Endothelial cell of umbilical vein (primary cell): Measurements from ENCODE around the gene LRP1. TPM values are rescaled to one million over a fixed set of nuclear protein-coding genes. Genes with fewer than 3 reads are reported as not detected.

Source experiments
- BruUV-seq: library from RNA; stranded (reverse); fragments of 400-500 nt; replicated peaks from 2 replicates; lab custom pipeline; 2021; lab: Mats Ljungman, UMichigan
- CTCF ChIA-PET: fragments of 300-600, 350-600 bp; sonication (Branson Sonifier 250); formaldehyde crosslinking; loops from one replicate; lab custom pipeline; 2021; ENCODE audit warnings: antibody characterized with exemption, inconsistent platforms; lab: Charles Lee
- POLR2A ChIA-PET: fragments of 300-600, 350-600 bp; sonication (Branson Sonifier 250); formaldehyde crosslinking; loops from one replicate; lab custom pipeline; 2021; ENCODE audit warnings: antibody characterized with exemption, inconsistent platforms; lab: Charles Lee
- DNase-seq: peaks from one replicate; pipeline ENCODE4 v3.0.0-alpha.2; 2011; ENCODE audit warnings: low read depth, low spot score
- FAIRE-seq: peaks from 2 replicates; lab custom pipeline; 2011; peaks lifted over from hg19 to GRCh38; lab: Jason Lieb, UNC
- H2AFZ ChIP-seq: 2 replicates; pipeline ENCODE4 v1.6.0; 2012; ENCODE audit warnings: low read depth, low read length, control low read depth, inconsistent platforms
- H3K27ac ChIP-seq: 2 replicates; pipeline ENCODE4 v1.5.1; 2011; ENCODE audit warnings: low read depth, mild to moderate bottlenecking, control low read depth, low read length, moderate library complexity; ENCODE audit not compliant: insufficient read depth
- H3K27me3 ChIP-seq, 2 experiments: 2 replicates each; pipeline versions ENCODE4 v1.6.0 to v1.6.1; 2011; ENCODE audit warnings: low read length in 2 of 2, mixed read lengths in 1 of 2; ENCODE audit not compliant: control insufficient read depth in 2 of 2, insufficient read depth in 2 of 2
- H3K36me3 ChIP-seq, 2 experiments: 2 replicates in 1 of 2; 3 replicates in 1 of 2; pipeline ENCODE4 v1.5.1; 2011; ENCODE audit warnings: low read length in 2 of 2, mild to moderate bottlenecking in 1 of 2, moderate library complexity in 1 of 2; ENCODE audit not compliant: control insufficient read depth in 2 of 2, insufficient read depth in 2 of 2; ENCODE audit errors: extremely low read depth in 1 of 2
- H3K4me1 ChIP-seq: 3 replicates; pipeline ENCODE4 v1.5.1; 2011; ENCODE audit warnings: mild to moderate bottlenecking, low read length; ENCODE audit not compliant: control insufficient read depth, insufficient read depth; ENCODE audit errors: extremely low read depth
- H3K4me2 ChIP-seq: 2 replicates; pipeline ENCODE4 v1.6.1; 2011; ENCODE audit warnings: low read length, control low read depth, mixed read lengths; ENCODE audit not compliant: insufficient read depth
- H3K4me3 ChIP-seq, 3 experiments: fragments of 200-600 bp in 1 of 3; sonication (generic), shearing (Covaris generic) in 1 of 3; replicated peaks in 1 of 3; 2 replicates each; pipeline ENCODE4 v1.5.1; 2011 to 2016; ENCODE audit warnings: control low read depth in 3 of 3, low read length in 3 of 3, mild to moderate bottlenecking in 2 of 3, inconsistent platforms in 1 of 3, low read depth in 1 of 3, moderate library complexity in 1 of 3; ENCODE audit not compliant: insufficient read depth in 1 of 3
- H3K79me2 ChIP-seq: 2 replicates; pipeline ENCODE4 v1.6.0; 2012; ENCODE audit warnings: low read length, inconsistent platforms; ENCODE audit not compliant: control insufficient read depth, insufficient read depth
- H3K9ac ChIP-seq: replicated peaks from 2 replicates; pipeline ENCODE3; 2011; ENCODE audit warnings: low read length, control low read depth; ENCODE audit not compliant: insufficient read depth; ENCODE audit errors: extremely low read depth
- H3K9me1 ChIP-seq: replicated peaks from 3 replicates; pipeline ENCODE4 v1.6.0; 2011; ENCODE audit warnings: mild to moderate bottlenecking, low read length; ENCODE audit not compliant: control insufficient read depth, insufficient read depth; ENCODE audit errors: extremely low read depth
- H3K9me3 ChIP-seq: replicated peaks from 2 replicates; pipeline ENCODE4 v1.5.1; 2012; ENCODE audit warnings: low read length, inconsistent platforms; ENCODE audit not compliant: control insufficient read depth, insufficient read depth
- H4K20me1 ChIP-seq: replicated peaks from 2 replicates; pipeline ENCODE3; 2011; ENCODE audit warnings: mild to moderate bottlenecking, low read length; ENCODE audit not compliant: control insufficient read depth, insufficient read depth; ENCODE audit errors: extremely low read depth
- CTCF ChIP-seq, 2 donors: IDR thresholded peaks; 1 replicate in 1 of 2; 2 replicates in 1 of 2; pipeline ENCODE4 v1.5.1; 2011; ENCODE audit warnings: low read length in 2 of 2, mild to moderate bottlenecking in 2 of 2, moderate library complexity in 2 of 2, control low read depth in 1 of 2, inconsistent platforms in 1 of 2, low read depth in 1 of 2; ENCODE audit not compliant: insufficient read depth in 1 of 2; ENCODE audit errors: extremely low read depth in 1 of 2
- EZH2 ChIP-seq: IDR thresholded peaks from 2 replicates; pipeline ENCODE4 v1.6.1; 2012; ENCODE audit warnings: borderline replicate concordance, low read depth, mild to moderate bottlenecking, moderate library complexity, low read length, inconsistent platforms; ENCODE audit not compliant: severe bottlenecking
- FOS ChIP-seq: IDR thresholded peaks from 2 replicates; pipeline ENCODE4 v1.6.1; 2011; ENCODE audit warnings: mild to moderate bottlenecking, low read length, moderate library complexity, borderline replicate concordance; ENCODE audit not compliant: insufficient read depth
- GATA2 ChIP-seq: IDR thresholded peaks from 2 replicates; pipeline ENCODE4 v1.7.0; 2011; ENCODE audit warnings: low read depth, mild to moderate bottlenecking, moderate library complexity, mixed read lengths, low read length; ENCODE audit not compliant: insufficient read length, insufficient read depth
- JUN ChIP-seq: IDR thresholded peaks from 2 replicates; pipeline ENCODE4 v1.6.1; 2011; ENCODE audit warnings: borderline replicate concordance, low read depth; ENCODE audit not compliant: insufficient read length, insufficient read depth
- MYC ChIP-seq: IDR thresholded peaks from one replicate; pipeline ENCODE4 v1.6.1; 2011; ENCODE audit warnings: mild to moderate bottlenecking, low read depth, low read length
- POLR2A ChIP-seq: IDR thresholded peaks from 2 replicates; pipeline ENCODE4 v1.6.1; 2012; ENCODE audit warnings: low read depth, mild to moderate bottlenecking, control low read depth, low read length
- POLR2AphosphoS5 ChIP-seq: IDR thresholded peaks from 2 replicates; pipeline ENCODE4 v1.6.1; 2012; ENCODE audit warnings: low read depth, mild to moderate bottlenecking, control low read depth, low read length, moderate library complexity; ENCODE audit not compliant: insufficient read depth
- dilution Hi-C: fragments of 300-500 bp; cut with MboI; formaldehyde crosslinking; loops from one replicate; pipeline ENCODE4 v1.15.0; 2019; ENCODE audit warnings: low sequenced_read_pairs; ENCODE audit not compliant: extremely low pct_ligation_motif_present
- intact Hi-C: fragments of 100-400 bp; cut with micrococcal nuclease; formaldehyde crosslinking; loops from one replicate; pipeline ENCODE4 v1.10.0; 2022
- polyA plus RNA-seq, 4 experiments: library from polyadenylated mRNA; depleted of rRNA in 3 of 4; stranded (reverse) in 3 of 4; unstranded in 1 of 4; fragments of >200 nt; gene quantifications; 2 replicates each; pipeline versions ENCODE4 v1.2.1 to v1.2.3, GENCODE V29; 2011 to 2012; ENCODE audit warnings: missing spikeins in 1 of 4
- total RNA-seq: library from RNA; stranded (reverse); gene quantifications from 2 replicates; pipeline ENCODE4 v1.2.3, GENCODE V29; 2021
- TF ChIP-seq, protein P1 (sequence below): IDR thresholded peaks from 2 replicates; pipeline ENCODE4 v1.6.1; 2011; ENCODE audit not compliant: insufficient read depth, insufficient read length

The LRP1 gene
- total and polyA plus RNA-seq, 2 donors (not counting 3 experiments of a cell fraction or from before 2014, with no cell fraction given): 1.6 to 4.6 TPM

DNA sequence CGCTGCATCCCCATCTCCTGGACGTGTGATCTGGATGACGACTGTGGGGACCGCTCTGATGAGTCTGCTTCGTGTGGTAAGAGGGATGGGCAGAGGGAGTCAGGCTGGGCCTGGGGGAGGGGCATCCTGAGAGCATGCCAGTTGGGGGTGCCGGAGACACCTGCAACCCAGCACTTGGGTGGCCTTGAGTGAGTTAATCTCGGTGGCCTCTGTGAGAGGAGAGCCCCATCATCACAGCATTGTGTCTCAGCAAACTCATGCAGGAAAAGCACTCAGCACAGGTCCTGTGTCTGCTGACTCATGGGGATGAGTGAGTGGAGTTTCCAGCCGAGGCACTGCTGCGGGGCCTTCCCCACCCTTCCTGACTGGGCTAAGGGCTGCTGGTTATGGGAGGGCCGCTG is 38.7 kb downstream of the LRP1 start:
- ChIA-PET CTCF (interaction anchor here (2.1 to 13.0 kb wide), 2 partner anchors 9 to 42 kb away, joined by 7 to 429 read pairs; partner anchors contain the start of gene LRP1), POLR2A (no interaction called here)
- DNase-seq (peak; percentile 17), FAIRE-seq (peak; percentile 21)
- no peaks in the 10 kb centered on the region for H4K20me1 ChIP-seq
- TF ChIP-seq EZH2 (no peak), FOS (no peak), GATA2 (no peak)
- H3K4me2 ChIP-seq: no peak overlapping the region
- no peak overlapping the region for H2AFZ ChIP-seq
- no peaks in the 10 kb centered on the region for H3K27me3 ChIP-seq
- BruUV-seq: no TSS peak
- no peak overlapping the region for H3K4me3 ChIP-seq
- H3K9ac ChIP-seq: no peak overlapping the region
- H3K79me2 ChIP-seq: no peaks in the 10 kb centered on the region
- H3K27ac ChIP-seq: no peak overlapping the region
- no peaks in the 10 kb centered on the region for H3K4me1 ChIP-seq
- intact Hi-C loops: no loop called here
- no peaks in the 10 kb centered on the region for H3K36me3 ChIP-seq
- H3K9me3 ChIP-seq: no peaks in the 10 kb centered on the region
- dilution Hi-C loops: no loop called here
- no peaks in the 10 kb centered on the region for H3K9me1 ChIP-seq

GRCh38 chr12:57168058-57168457 is 39.8 kb downstream of the LRP1 start:
- H3K4me3 ChIP-seq: no peak overlapping the region
- H3K9me3 ChIP-seq: no peaks in the 10 kb centered on the region
- H4K20me1 ChIP-seq: no peaks in the 10 kb centered on the region
- FAIRE-seq: no peak
- H3K27ac ChIP-seq: no peak overlapping the region
- BruUV-seq: no TSS peak
- dilution Hi-C loops: no loop called here
- H3K4me1 ChIP-seq: no peaks in the 10 kb centered on the region
- H3K79me2 ChIP-seq: no peaks in the 10 kb centered on the region
- H3K36me3 ChIP-seq: no peaks in the 10 kb centered on the region
- intact Hi-C loops: no loop called here
- ChIA-PET CTCF (interaction anchor here (2.1 to 13.0 kb wide), 3 partner anchors 8 to 44 kb away, joined by 7 to 429 read pairs (median 109); partner anchors contain the start of gene LRP1), POLR2A (no interaction called here)
- TF ChIP-seq MYC: no peak
- TF ChIP-seq EZH2: no peak
- no peak for TF ChIP-seq JUN
- TF ChIP-seq, protein P1, sequence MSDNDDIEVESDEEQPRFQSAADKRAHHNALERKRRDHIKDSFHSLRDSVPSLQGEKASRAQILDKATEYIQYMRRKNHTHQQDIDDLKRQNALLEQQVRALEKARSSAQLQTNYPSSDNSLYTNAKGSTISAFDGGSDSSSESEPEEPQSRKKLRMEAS: no peak
- TF ChIP-seq POLR2AphosphoS5: no peak
- no peak for TF ChIP-seq POLR2A
- no peak for TF ChIP-seq GATA2
- TF ChIP-seq FOS: no peak
- no peak for TF ChIP-seq CTCF (IDR thresholded peaks at IDR 0.05; ENCODE audit: extremely low read depth in 1 of 2, insufficient read depth in 1 of 2, low read depth in 1 of 2, low read length in 2 of 2)
- DNase-seq: no peak
- H3K9ac ChIP-seq: no peak overlapping the region
- H3K27me3 ChIP-seq: no peaks in the 10 kb centered on the region
- H3K4me2 ChIP-seq: no peak overlapping the region
- no peaks in the 10 kb centered on the region for H3K9me1 ChIP-seq
- no peak overlapping the region for H2AFZ ChIP-seq
